SK-N-SH (cell line): ENCODE data around the gene SOX8. TPM values are rescaled to one million over a fixed set of nuclear protein-coding genes. Genes with fewer than 3 reads are reported as not detected.

Experiments used
- CTCF ChIA-PET: fragments of 300-600, 350-600 bp; formaldehyde crosslinking; extraction: SDS; loops from one replicate; lab custom pipeline; 2021; lab: Yijun Ruan, JAX
- POLR2A ChIA-PET: fragments of 350-600 bp; sonication (Branson Sonifier 250); formaldehyde crosslinking; extraction: SDS; loops from one replicate; lab custom pipeline; 2020; ENCODE audit warnings: antibody characterized with exemption, inconsistent platforms; lab: Yijun Ruan, JAX
- DNase-seq: peaks from one replicate; pipeline ENCODE4 v3.0.0; 2012
- H2AFZ ChIP-seq: fragments of 200-600 bp; sonication (generic); 2 replicates; pipeline ENCODE4 v1.8.1; 2016; ENCODE audit warnings: antibody characterized with exemption, mild to moderate bottlenecking, low read depth
- H3F3A ChIP-seq: fragments of 200-600 bp; sonication (generic); replicated peaks from 2 replicates; pipeline ENCODE3; 2016; ENCODE audit warnings: antibody characterized with exemption, mild to moderate bottlenecking; ENCODE audit not compliant: insufficient read depth
- H3K27ac ChIP-seq, 2 experiments: fragments of 200-500 bp in 1 of 2; fragments of 200-600 bp in 1 of 2; sonication (Bioruptor generic) in 1 of 2; sonication (generic), shearing (Covaris generic) in 1 of 2; 2 replicates each; pipeline versions ENCODE4 v1.5.1 to v1.6.1; 2014 to 2016; ENCODE audit warnings: low read depth in 2 of 2, inconsistent platforms in 1 of 2, low read length in 1 of 2, mild to moderate bottlenecking in 1 of 2, mixed read lengths in 1 of 2
- H3K27me3 ChIP-seq: fragments of 200-600 bp; sonication (generic), shearing (Covaris generic); 2 replicates; pipeline ENCODE4 v1.6.1; 2016; ENCODE audit warnings: mixed run types; ENCODE audit not compliant: insufficient read depth
- H3K36me3 ChIP-seq, 2 experiments: fragments of 200-500 bp in 1 of 2; fragments of 200-600 bp in 1 of 2; sonication (Bioruptor generic) in 1 of 2; sonication (generic) in 1 of 2; replicated peaks in 1 of 2; 2 replicates each; pipeline versions ENCODE3 to v1.5.1; 2014 to 2016; ENCODE audit warnings: low read length in 1 of 2, mild to moderate bottlenecking in 1 of 2; ENCODE audit not compliant: insufficient read depth in 2 of 2, control insufficient read depth in 1 of 2
- H3K4me1 ChIP-seq, 2 experiments: fragments of 200-500 bp in 1 of 2; fragments of 200-600 bp in 1 of 2; sonication (Bioruptor generic) in 1 of 2; sonication (generic), shearing (Covaris generic) in 1 of 2; 2 replicates each; pipeline versions ENCODE4 v1.5.1 to v1.6.1; 2014 to 2016; ENCODE audit warnings: low read depth in 1 of 2, low read length in 1 of 2, mixed run types in 1 of 2; ENCODE audit not compliant: insufficient read depth in 2 of 2, control insufficient read depth in 1 of 2
- H3K4me2 ChIP-seq: fragments of 200-600 bp; sonication (generic), shearing (Covaris generic); 2 replicates; pipeline ENCODE4 v1.6.1; 2017; ENCODE audit warnings: mixed run types
- H3K4me3 ChIP-seq, 2 experiments: fragments of 200-500 bp in 1 of 2; fragments of 200-600 bp in 1 of 2; sonication (Bioruptor generic) in 1 of 2; sonication (generic), shearing (Covaris generic) in 1 of 2; 2 replicates each; pipeline versions ENCODE4 v1.5.1 to v1.8.1; 2014 to 2016; ENCODE audit warnings: low read depth in 2 of 2, inconsistent platforms in 1 of 2, low read length in 1 of 2, mild to moderate bottlenecking in 1 of 2, mixed read lengths in 1 of 2, moderate library complexity in 1 of 2
- H3K79me2 ChIP-seq: fragments of 200-600 bp; sonication (generic); 2 replicates; pipeline ENCODE4 v1.8.1; 2017; ENCODE audit warnings: mild to moderate bottlenecking; ENCODE audit not compliant: insufficient read depth
- H3K9ac ChIP-seq: fragments of 200-600 bp; sonication (generic); 2 replicates; pipeline ENCODE4 v1.6.1; 2017; ENCODE audit warnings: mixed run types
- H3K9me2 ChIP-seq: fragments of 200-600 bp; sonication (generic); 2 replicates; pipeline ENCODE4 v1.6.1; 2017; ENCODE audit warnings: mixed run types
- H3K9me3 ChIP-seq: fragments of 200-600 bp; sonication (generic); 2 replicates; pipeline ENCODE4 v1.6.1; 2017; ENCODE audit warnings: mixed run types, mild to moderate bottlenecking, moderate library complexity
- H4K20me1 ChIP-seq: fragments of 200-600 bp; sonication (generic); 2 replicates; pipeline ENCODE4 v1.6.1; 2017; ENCODE audit warnings: mild to moderate bottlenecking, mixed run types; ENCODE audit not compliant: insufficient read depth
- ELF1 ChIP-seq: IDR thresholded peaks from 2 replicates; pipeline ENCODE4 v1.4.0; 2012
- EZH2phosphoT487 ChIP-seq: fragments of 200-600 bp; sonication (generic); IDR thresholded peaks from 2 replicates; pipeline ENCODE4 v1.6.1; 2017; ENCODE audit warnings: low read depth, mixed run types, mild to moderate bottlenecking, antibody characterized with exemption, moderate library complexity, borderline replicate concordance
- FOXJ3 ChIP-seq: sonication (generic); formaldehyde crosslinking; IDR thresholded peaks from 2 replicates; pipeline ENCODE4 v1.5.1; 2020; ENCODE audit warnings: mild to moderate bottlenecking, missing genetic modification reagents
- GATA2 ChIP-seq: sonication (generic); formaldehyde crosslinking; IDR thresholded peaks from 2 replicates; pipeline ENCODE4 v1.5.0; 2020; ENCODE audit warnings: mild to moderate bottlenecking, missing genetic modification reagents
- JUND ChIP-seq: IDR thresholded peaks from 2 replicates; pipeline ENCODE4 v1.4.0; 2012
- MXI1 ChIP-seq: IDR thresholded peaks from 2 replicates; pipeline ENCODE4 v1.6.1; 2012; ENCODE audit warnings: mild to moderate bottlenecking, low read depth, low read length, improper control_type of control experiment
- NFIC ChIP-seq: IDR thresholded peaks from 2 replicates; pipeline ENCODE4 v1.4.0; 2012; ENCODE audit warnings: borderline replicate concordance
- NRF1 ChIP-seq: IDR thresholded peaks from 2 replicates; pipeline ENCODE4 v1.6.1; 2012; ENCODE audit warnings: low read depth, mild to moderate bottlenecking, low read length
- POLR2AphosphoS5 ChIP-seq: IDR thresholded peaks from 2 replicates; pipeline ENCODE4 v1.6.1; 2012; ENCODE audit warnings: low read depth, low read length
- RCOR1 ChIP-seq: fragments of 150-350 bp; IDR thresholded peaks from 2 replicates; pipeline ENCODE4 v1.6.1; 2017; ENCODE audit warnings: antibody characterized with exemption, low read length
- SMC3 ChIP-seq: IDR thresholded peaks from 2 replicates; pipeline ENCODE4 v1.6.1; 2012; ENCODE audit warnings: low read depth, low read length, improper control_type of control experiment
- TAF1 ChIP-seq: IDR thresholded peaks from 2 replicates; pipeline ENCODE4 v1.6.1; 2012; ENCODE audit warnings: low read depth, mild to moderate bottlenecking, low read length, moderate library complexity, borderline replicate concordance
- TCF12 ChIP-seq: IDR thresholded peaks from 2 replicates; pipeline ENCODE4 v1.4.0; 2012
- WGBS: methylation state at CpG from one replicate; pipeline ENCODE4 v1.1.6; 2017; ENCODE audit warnings: low lambda C conversion rate; 5-methylcytosine and 5-hydroxymethylcytosine counted together
- polyA plus RNA-seq, 3 experiments: library from polyadenylated mRNA; depleted of rRNA; stranded (reverse); fragments of >200 nt; gene quantifications; 2 replicates each; pipeline ENCODE4 v1.2.3, GENCODE V29; 2012
- TF ChIP-seq, protein P1 (sequence below): fragments of 150-350 bp; IDR thresholded peaks from 2 replicates; pipeline ENCODE4 v1.6.1; 2016; ENCODE audit warnings: mild to moderate bottlenecking, low read depth, low read length
- TF ChIP-seq, protein P2 (sequence below): IDR thresholded peaks from 2 replicates; pipeline ENCODE4 v1.4.0; 2012; ENCODE audit warnings: low read depth, borderline replicate concordance
- TF ChIP-seq, protein P3 (sequence below): fragments of 150-350 bp; IDR thresholded peaks from 2 replicates; pipeline ENCODE4 v1.6.1; 2017; ENCODE audit warnings: antibody characterized with exemption, low read length, low read depth, borderline replicate concordance
- TF ChIP-seq, protein P4 (sequence below): fragments of 200-600 bp; sonication (generic); IDR thresholded peaks from 2 replicates; pipeline ENCODE4 v1.6.1; 2017; ENCODE audit warnings: antibody characterized with exemption, mild to moderate bottlenecking, moderate library complexity

SOX8 gene
- polyA plus RNA-seq, 1 of the 3 experiments (the other 2 are of a cell fraction), result not detected

DNA sequence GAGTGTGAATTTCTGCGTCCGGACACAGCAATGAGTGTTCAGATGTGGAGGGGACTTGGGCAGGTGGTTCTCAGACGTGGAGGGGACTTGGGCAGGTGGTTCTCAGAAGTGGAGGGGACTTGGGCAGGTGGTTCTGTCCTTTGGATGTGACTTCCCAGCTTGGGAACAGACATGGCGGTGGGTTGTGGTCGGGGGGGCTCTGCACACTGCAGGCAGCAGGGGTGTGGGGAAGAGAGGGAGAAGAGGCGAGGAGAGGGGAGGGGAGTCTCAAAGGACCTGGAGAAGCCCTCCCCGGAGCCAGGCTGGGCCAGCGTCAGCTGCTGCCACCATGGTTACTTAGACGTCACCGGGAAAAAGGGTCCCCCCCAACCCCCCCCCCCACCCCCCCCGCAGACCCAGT, 9.8 kb downstream of the SOX8 start:
- no peak for TF ChIP-seq ELF1
- no peak for TF ChIP-seq RCOR1
- TF ChIP-seq TAF1, result no peak
- TF ChIP-seq, all 33 proteins: peak for 0
- Histone ChIP-seq H3K4me3 (no peak overlapping the region), H3K27ac (no peak overlapping the region), H3K27me3 (peaks cover 68% of the 10 kb centered on the region), H3K79me2 (no peaks in the 10 kb centered on the region), H3K36me3 (no peaks in the 10 kb centered on the region), H2AFZ (no peak overlapping the region), H3K9me3 (no peaks in the 10 kb centered on the region), H3K9ac (no peak overlapping the region), H3K4me2 (no peak overlapping the region), H3K9me2 (no peaks in the 10 kb centered on the region), H3K4me1 (no peaks in the 10 kb centered on the region), H4K20me1 (no peaks in the 10 kb centered on the region), H3F3A (peaks cover 3% of the 10 kb centered on the region)
- WGBS, result 35% methylated on average over 9 of the region's 11 CpGs
- CTCF ChIA-PET, result no interaction called here
- POLR2A ChIA-PET, result no interaction called here
- DNase-seq, result no peak

DNA sequence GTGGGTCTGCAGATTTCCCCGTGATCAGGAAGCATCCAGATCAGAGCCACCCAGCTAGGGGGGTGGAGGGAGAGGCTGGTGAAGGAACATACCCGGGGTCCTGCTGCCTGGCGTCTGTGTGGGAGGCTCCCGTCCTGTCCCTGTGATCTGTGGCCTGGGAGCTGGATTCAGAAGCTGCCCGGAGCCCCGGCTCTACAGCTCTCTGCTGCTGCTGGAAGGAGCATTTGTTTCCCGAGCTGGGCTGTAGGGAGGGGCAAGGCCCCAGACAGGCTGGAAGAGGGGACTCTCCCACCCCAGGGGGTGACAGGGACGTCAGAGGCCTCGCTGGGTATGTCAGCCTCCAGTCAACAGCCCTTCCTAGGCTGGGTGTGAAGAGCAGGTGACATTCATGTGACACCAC, 10.2 kb downstream of the SOX8 start:
- ChIA-PET POLR2A (no interaction called here), CTCF (no interaction called here)
- Histone ChIP-seq H3K4me1 (no peaks in the 10 kb centered on the region), H3K27me3 (peaks cover 68% of the 10 kb centered on the region), H2AFZ (no peak overlapping the region), H3K9me3 (no peaks in the 10 kb centered on the region), H3K4me3 (no peak overlapping the region), H3K36me3 (no peaks in the 10 kb centered on the region), H3K27ac (no peak overlapping the region), H3K79me2 (no peaks in the 10 kb centered on the region), H3K9ac (no peak overlapping the region), H3K4me2 (no peak overlapping the region), H3K9me2 (no peaks in the 10 kb centered on the region), H4K20me1 (no peaks in the 10 kb centered on the region), H3F3A (no peaks in the 10 kb centered on the region)
- no peak for DNase-seq
- no peak for TF ChIP-seq FOXJ3 (CRISPR knock-in tag)
- TF ChIP-seq, protein P1, sequence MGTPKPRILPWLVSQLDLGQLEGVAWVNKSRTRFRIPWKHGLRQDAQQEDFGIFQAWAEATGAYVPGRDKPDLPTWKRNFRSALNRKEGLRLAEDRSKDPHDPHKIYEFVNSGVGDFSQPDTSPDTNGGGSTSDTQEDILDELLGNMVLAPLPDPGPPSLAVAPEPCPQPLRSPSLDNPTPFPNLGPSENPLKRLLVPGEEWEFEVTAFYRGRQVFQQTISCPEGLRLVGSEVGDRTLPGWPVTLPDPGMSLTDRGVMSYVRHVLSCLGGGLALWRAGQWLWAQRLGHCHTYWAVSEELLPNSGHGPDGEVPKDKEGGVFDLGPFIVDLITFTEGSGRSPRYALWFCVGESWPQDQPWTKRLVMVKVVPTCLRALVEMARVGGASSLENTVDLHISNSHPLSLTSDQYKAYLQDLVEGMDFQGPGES, result no peak
- TF ChIP-seq SMC3, result no peak
- no peak for TF ChIP-seq GATA2 (CRISPR knock-in tag)
- no peak for TF ChIP-seq MXI1
- no peak for TF ChIP-seq POLR2AphosphoS5
- TF ChIP-seq EZH2phosphoT487, result no peak
- TF ChIP-seq, protein P2, sequence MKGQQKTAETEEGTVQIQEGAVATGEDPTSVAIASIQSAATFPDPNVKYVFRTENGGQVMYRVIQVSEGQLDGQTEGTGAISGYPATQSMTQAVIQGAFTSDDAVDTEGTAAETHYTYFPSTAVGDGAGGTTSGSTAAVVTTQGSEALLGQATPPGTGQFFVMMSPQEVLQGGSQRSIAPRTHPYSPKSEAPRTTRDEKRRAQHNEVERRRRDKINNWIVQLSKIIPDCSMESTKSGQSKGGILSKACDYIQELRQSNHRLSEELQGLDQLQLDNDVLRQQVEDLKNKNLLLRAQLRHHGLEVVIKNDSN, result no peak
- TF ChIP-seq, protein P3, sequence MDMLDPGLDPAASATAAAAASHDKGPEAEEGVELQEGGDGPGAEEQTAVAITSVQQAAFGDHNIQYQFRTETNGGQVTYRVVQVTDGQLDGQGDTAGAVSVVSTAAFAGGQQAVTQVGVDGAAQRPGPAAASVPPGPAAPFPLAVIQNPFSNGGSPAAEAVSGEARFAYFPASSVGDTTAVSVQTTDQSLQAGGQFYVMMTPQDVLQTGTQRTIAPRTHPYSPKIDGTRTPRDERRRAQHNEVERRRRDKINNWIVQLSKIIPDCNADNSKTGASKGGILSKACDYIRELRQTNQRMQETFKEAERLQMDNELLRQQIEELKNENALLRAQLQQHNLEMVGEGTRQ, result no peak
- TF ChIP-seq, protein P4, sequence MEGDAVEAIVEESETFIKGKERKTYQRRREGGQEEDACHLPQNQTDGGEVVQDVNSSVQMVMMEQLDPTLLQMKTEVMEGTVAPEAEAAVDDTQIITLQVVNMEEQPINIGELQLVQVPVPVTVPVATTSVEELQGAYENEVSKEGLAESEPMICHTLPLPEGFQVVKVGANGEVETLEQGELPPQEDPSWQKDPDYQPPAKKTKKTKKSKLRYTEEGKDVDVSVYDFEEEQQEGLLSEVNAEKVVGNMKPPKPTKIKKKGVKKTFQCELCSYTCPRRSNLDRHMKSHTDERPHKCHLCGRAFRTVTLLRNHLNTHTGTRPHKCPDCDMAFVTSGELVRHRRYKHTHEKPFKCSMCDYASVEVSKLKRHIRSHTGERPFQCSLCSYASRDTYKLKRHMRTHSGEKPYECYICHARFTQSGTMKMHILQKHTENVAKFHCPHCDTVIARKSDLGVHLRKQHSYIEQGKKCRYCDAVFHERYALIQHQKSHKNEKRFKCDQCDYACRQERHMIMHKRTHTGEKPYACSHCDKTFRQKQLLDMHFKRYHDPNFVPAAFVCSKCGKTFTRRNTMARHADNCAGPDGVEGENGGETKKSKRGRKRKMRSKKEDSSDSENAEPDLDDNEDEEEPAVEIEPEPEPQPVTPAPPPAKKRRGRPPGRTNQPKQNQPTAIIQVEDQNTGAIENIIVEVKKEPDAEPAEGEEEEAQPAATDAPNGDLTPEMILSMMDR, result no peak
- no peak for TF ChIP-seq NFIC
- no peak for TF ChIP-seq NRF1
- no peak for TF ChIP-seq JUND
- TF ChIP-seq TCF12, result no peak
- 17% methylated on average over 7 of the region's 9 CpGs for WGBS
